K562 (cell line): ENCODE data around the gene ELMO3. TPM values are rescaled to one million over a fixed set of nuclear protein-coding genes. Genes with fewer than 3 reads are reported as not detected.

Experiments used
- CREB5 ChIP-seq: fragments of 250-450 bp; sonication (Bioruptor Pico); IDR thresholded peaks from 2 replicates; pipeline ENCODE4 v1.5.0; 2020; ENCODE audit warnings: mild to moderate bottlenecking
- EHMT2 ChIP-seq: fragments of 450-650 bp; IDR thresholded peaks from 2 replicates; pipeline ENCODE4 v1.6.1; 2018; ENCODE audit warnings: antibody characterized with exemption
- ERF ChIP-seq: fragments of 450-650 bp; formaldehyde crosslinking; IDR thresholded peaks from 2 replicates; pipeline ENCODE4 v1.4.0; 2020; ENCODE audit warnings: mild to moderate bottlenecking, mixed read lengths
- FOXM1 ChIP-seq, 2 experiments: fragments of 450-650 bp in 1 of 2; sonication (generic) in 1 of 2; formaldehyde crosslinking in 1 of 2; IDR thresholded peaks; 2 replicates each; pipeline versions ENCODE4 v1.6.1 to v1.9.0; 2017 to 2022; ENCODE audit warnings: low read depth in 2 of 2, mild to moderate bottlenecking in 2 of 2, missing genetic modification reagents in 1 of 2, moderate library complexity in 1 of 2
- FOXP1 ChIP-seq: sonication (generic); formaldehyde crosslinking; IDR thresholded peaks from 2 replicates; pipeline ENCODE4 v1.8.0; 2022; ENCODE audit warnings: mild to moderate bottlenecking, missing genetic modification reagents
- IRF1 ChIP-seq: sonication (generic); formaldehyde crosslinking; IDR thresholded peaks from 2 replicates; pipeline ENCODE4 v1.8.0; 2022; ENCODE audit warnings: missing genetic modification reagents, mild to moderate bottlenecking, borderline replicate concordance
- IRF2 ChIP-seq: sonication (generic); formaldehyde crosslinking; IDR thresholded peaks from 2 replicates; pipeline ENCODE4 v1.8.1; 2022; ENCODE audit warnings: mild to moderate bottlenecking, missing genetic modification reagents
- MECOM ChIP-seq: fragments of 250-450 bp; sonication (Bioruptor Pico); IDR thresholded peaks from 2 replicates; pipeline ENCODE4 v1.8.0; 2022; ENCODE audit warnings: inconsistent platforms
- MEIS2 ChIP-seq: fragments of 450-650 bp; IDR thresholded peaks from 2 replicates; pipeline ENCODE4 v1.6.1; 2014; ENCODE audit warnings: mild to moderate bottlenecking; ENCODE audit not compliant: partially characterized antibody
- NCOA4 ChIP-seq: fragments of 450-650 bp; IDR thresholded peaks from 2 replicates; pipeline ENCODE4 v1.6.1; 2018; ENCODE audit warnings: mild to moderate bottlenecking; ENCODE audit not compliant: partially characterized antibody
- NR2C2 ChIP-seq, 2 experiments: fragments of 200-800 bp in 1 of 2; sonication (Bioruptor generic) in 1 of 2; sonication (generic) in 1 of 2; formaldehyde crosslinking in 1 of 2; IDR thresholded peaks; 2 replicates each; pipeline versions ENCODE4 v1.6.1 to v1.8.0; 2016 to 2022; ENCODE audit warnings: mild to moderate bottlenecking in 1 of 2, missing compliant biosample characterization in 1 of 2, missing genetic modification characterization in 1 of 2, missing genetic modification reagents in 1 of 2
- OTX1 ChIP-seq: fragments of 450-650 bp; formaldehyde crosslinking; IDR thresholded peaks from 2 replicates; pipeline ENCODE4 v1.4.0; 2022; ENCODE audit warnings: mild to moderate bottlenecking
- PCBP2 ChIP-seq: fragments of 200-400 bp; formaldehyde crosslinking; IDR thresholded peaks from 2 replicates; pipeline ENCODE4 v1.6.1; 2018; ENCODE audit warnings: low read length, low read depth, mild to moderate bottlenecking, moderate library complexity; ENCODE audit not compliant: poor library complexity, severe bottlenecking
- RBM34 ChIP-seq: fragments of 200-400 bp; formaldehyde crosslinking; IDR thresholded peaks from 2 replicates; pipeline ENCODE4 v1.6.1; 2018; ENCODE audit warnings: low read length, borderline replicate concordance; ENCODE audit not compliant: insufficient read depth
- SAFB2 ChIP-seq: fragments of 200-400 bp; formaldehyde crosslinking; IDR thresholded peaks from 2 replicates; pipeline ENCODE4 v1.6.1; 2018; ENCODE audit warnings: borderline replicate concordance, low read length, low read depth, moderate library complexity; ENCODE audit not compliant: severe bottlenecking
- SAP30 ChIP-seq: fragments of 200-600 bp; sonication (generic); IDR thresholded peaks from 2 replicates; pipeline ENCODE4 v1.6.1; 2012; ENCODE audit warnings: borderline replicate concordance, low read depth, mild to moderate bottlenecking, moderate library complexity, low read length, control low read depth, inconsistent platforms; ENCODE audit not compliant: insufficient read depth, poor library complexity, severe bottlenecking
- SLC30A9 ChIP-seq: fragments of 250-450 bp; sonication (Bioruptor Pico); IDR thresholded peaks from 2 replicates; pipeline ENCODE4 v1.8.0; 2022; ENCODE audit warnings: mild to moderate bottlenecking, moderate library complexity
- TEAD1 ChIP-seq, 2 experiments: fragments of 450-650 bp in 1 of 2; sonication (generic) in 1 of 2; formaldehyde crosslinking; IDR thresholded peaks; 2 replicates each; pipeline versions ENCODE4 v1.4.0 to v1.8.0; 2020 to 2022; ENCODE audit warnings: mild to moderate bottlenecking in 2 of 2, missing genetic modification reagents in 1 of 2
- ZBTB26 ChIP-seq: fragments of 450-650 bp; formaldehyde crosslinking; IDR thresholded peaks from 2 replicates; pipeline ENCODE4 v1.4.0; 2022; ENCODE audit warnings: missing genetic modification characterization
- ZNF124 ChIP-seq: sonication (generic); formaldehyde crosslinking; IDR thresholded peaks from 2 replicates; pipeline ENCODE4 v1.8.1; 2022; ENCODE audit warnings: missing genetic modification reagents
- ZNF24 ChIP-seq: fragments of 450-650 bp; IDR thresholded peaks from 2 replicates; pipeline ENCODE4 v1.6.1; 2016
- ZNF316 ChIP-seq: fragments of 450-650 bp; IDR thresholded peaks from 2 replicates; pipeline ENCODE4 v1.6.1; 2016
- ZNF436 ChIP-seq: fragments of 250-450, 450-650 bp; sonication (Bioruptor Pico); formaldehyde crosslinking; IDR thresholded peaks from 2 replicates; pipeline ENCODE4 v1.7.0; 2020; ENCODE audit warnings: mild to moderate bottlenecking
- ZNF75A ChIP-seq: fragments of 450-650 bp; formaldehyde crosslinking; IDR thresholded peaks from 2 replicates; pipeline ENCODE4 v1.4.0; 2020; ENCODE audit warnings: mild to moderate bottlenecking
- ZSCAN29 ChIP-seq: fragments of 450-650 bp; IDR thresholded peaks from 2 replicates; pipeline ENCODE4 v1.6.1; 2017
- polyA plus RNA-seq, 8 experiments: library from polyadenylated mRNA; depleted of rRNA in 4 of 8; stranded (reverse) in 5 of 8; unstranded in 3 of 8; fragments of >200 nt; fragmentation: Nextera tagmentation in 2 of 8; fragmentation: Illumina TruSeq in 1 of 8; extraction: Ambion mirVana in 2 of 8; extraction: Trizol in 1 of 8; gene quantifications; 2 replicates each; pipeline versions ENCODE4 v1.2.1 to v1.2.3, GENCODE V29; 2011 to 2014; ENCODE audit warnings: inconsistent platforms in 1 of 8, missing spikeins in 1 of 8
- total RNA-seq, 7 experiments: library from RNA; depleted of rRNA in 6 of 7; stranded (reverse); fragments of >200 nt in 6 of 7; fragmentation: Illumina TruSeq in 2 of 7; extraction: Trizol in 2 of 7; gene quantifications; 2 replicates each; pipeline versions ENCODE4 v1.2.1 to v1.2.3, GENCODE V29; 2011 to 2021; ENCODE audit warnings: low replicate concordance in 1 of 7

Gene ELMO3
- total and polyA plus RNA-seq, 9 of the 15 experiments (the other 6 are each of a cell fraction or from before 2014, with no cell fraction given), result 0.04 to 5.1 (median 1.5) TPM

GRCh38 chr16:67183284-67183626 lies 15.7 kb upstream of the ELMO3 start (continued):
- 0 out of 4 replicates have a peak, but pooled peaks of 1 of the 2 experiments have one; percentile 61 for TF ChIP-seq TEAD1 (CRISPR knock-in tag; IDR thresholded peaks at IDR 0.05)
- TF ChIP-seq MECOM (CRISPR knock-in tag), result peak; percentile 36; the same call in 1 of the 2 replicates
- TF ChIP-seq SLC30A9, result no peak
- no peak for TF ChIP-seq SAFB2
- TF ChIP-seq FOXP1 (CRISPR knock-in tag), result no peak
- no peak for TF ChIP-seq IRF2 (CRISPR knock-in tag)
- TF ChIP-seq EHMT2, result no peak
- no peak for TF ChIP-seq IRF1 (CRISPR knock-in tag)
- 0 out of 2 replicates have a peak, but pooled peaks have one; percentile 12 for TF ChIP-seq ERF (CRISPR knock-in tag)
- no peak for TF ChIP-seq RBM34
- no peak for TF ChIP-seq PCBP2
- TF ChIP-seq NCOA4, result no peak
- TF ChIP-seq ZNF124 (CRISPR knock-in tag), result no peak
- peak; percentile 74; the same call in 1 of the 2 replicates for TF ChIP-seq ZNF24
- TF ChIP-seq SAP30, result peak; percentile 29
- TF ChIP-seq ZSCAN29, result no peak
- TF ChIP-seq OTX1 (CRISPR knock-in tag), result 0 out of 2 replicates have a peak, but pooled peaks have one; percentile 24
- TF ChIP-seq CREB5 (CRISPR knock-in tag), result no peak
- TF ChIP-seq ZBTB26 (CRISPR knock-in tag), result no peak
- TF ChIP-seq MEIS2, result no peak
- TF ChIP-seq ZNF316, result no peak
- TF ChIP-seq FOXM1 (IDR thresholded peaks at IDR 0.05; ENCODE audit: low read depth), result peak; percentile 23; the same call in 1 of the 2 replicates
- TF ChIP-seq FOXM1 (CRISPR knock-in tag; IDR thresholded peaks at IDR 0.05; ENCODE audit: low read depth), result no peak
- TF ChIP-seq ZNF436, result peak; percentile 77
- no peak for TF ChIP-seq NR2C2 (CRISPR knock-in tag; IDR thresholded peaks at IDR 0.05)
- TF ChIP-seq NR2C2 (tag; IDR thresholded peaks at IDR 0.05), result peak; percentile 23; the same call in 1 of the 2 replicates
- TF ChIP-seq ZNF75A (CRISPR knock-in tag), result no peak
